ENCODE data around the gene BBS9. TPM values are rescaled to one million over a fixed set of nuclear protein-coding genes. Genes with fewer than 3 reads are reported as not detected.
A peak's percentile ranks its signal among the peaks of the same experiment; 100 is the strongest.
"Not testable (repeated sequence)": the region's sequence is repeated elsewhere in the genome, so short reads cannot be mapped to it uniquely, and the experiment has no call there.

Gene BBS9
- 1 to 10 TPM; 7.0 to 7.4 TPM for total RNA-seq

DNA sequence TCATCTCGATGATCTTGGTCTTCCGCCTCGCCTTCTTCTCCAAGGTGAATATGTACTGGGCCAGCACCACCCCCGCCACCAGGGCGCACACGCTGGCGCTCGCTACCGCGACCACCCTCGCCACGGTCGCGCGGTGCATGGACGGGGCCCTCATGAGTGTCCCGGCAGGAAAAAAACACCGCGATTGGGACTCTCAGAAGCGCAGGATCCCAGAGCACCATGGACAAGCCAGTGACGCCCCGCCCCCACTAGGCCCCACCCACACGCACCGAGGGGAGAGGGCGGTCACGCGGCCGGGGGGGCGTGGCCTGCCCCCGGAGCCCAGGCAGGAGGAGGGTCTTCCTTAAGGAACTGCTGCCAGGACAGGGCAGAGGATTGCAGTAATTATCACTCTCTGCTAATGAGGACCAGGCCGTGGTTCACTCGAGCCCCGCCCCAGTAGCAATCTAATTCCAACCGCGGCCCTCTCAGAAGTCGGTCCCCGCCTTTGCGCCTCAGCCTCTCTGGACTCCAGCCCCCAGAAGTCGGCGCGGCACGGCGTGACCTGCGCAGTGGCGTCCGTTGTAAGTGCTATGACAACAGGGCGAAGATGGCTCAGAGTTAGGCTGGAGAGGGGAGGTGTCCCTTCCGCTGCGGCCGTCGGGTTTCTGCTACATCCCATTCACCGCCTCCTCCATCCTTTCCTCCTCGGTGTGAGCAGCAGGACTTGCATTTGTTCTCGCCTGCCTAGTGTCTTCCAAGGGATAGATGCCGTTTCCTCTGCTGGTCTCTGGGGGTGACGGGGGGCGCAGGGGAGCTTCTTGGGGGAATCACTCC, at the start of gene BBS9:
TSS of gene BBS9 (plus strand) at position 575 of the 816 bp plus-strand sequence. CDS start 16,689 bp downstream, outside the sequence.
- DNase-seq, result peak; percentile 95
- no peaks in the 10 kb centered on the region for H3K9me3 Mint-ChIP-seq
- H3K4me1 Mint-ChIP-seq (ENCODE audit: low read depth), result peaks cover 21% of the 10 kb centered on the region
- peak within 1 kb of the TSS; percentile 72 for H3K27ac Mint-ChIP-seq
- H3K4me3 Mint-ChIP-seq, result peak within 1 kb of the TSS; percentile 93
- CTCF ChIA-PET, result interaction anchor here (0.5 to 0.8 kb wide), 2 partner anchors 10 to 21 kb away, joined by 3 to 5 read pairs; no protein-coding TSS in a partner anchor
- intact Hi-C loops (cut with micrococcal nuclease), result loop anchor here (1.0 to 2.0 kb wide), 7 partner anchors 20 to 639 kb away; partner anchors contain the start of genes AVL9, LSM5, NT5C3A and RP9
- peaks cover 2% of the 10 kb centered on the region for H3K36me3 Mint-ChIP-seq (ENCODE audit: low read depth)
- H3K27me3 Mint-ChIP-seq (ENCODE audit: low read depth), result no peaks in the 10 kb centered on the region

DNA sequence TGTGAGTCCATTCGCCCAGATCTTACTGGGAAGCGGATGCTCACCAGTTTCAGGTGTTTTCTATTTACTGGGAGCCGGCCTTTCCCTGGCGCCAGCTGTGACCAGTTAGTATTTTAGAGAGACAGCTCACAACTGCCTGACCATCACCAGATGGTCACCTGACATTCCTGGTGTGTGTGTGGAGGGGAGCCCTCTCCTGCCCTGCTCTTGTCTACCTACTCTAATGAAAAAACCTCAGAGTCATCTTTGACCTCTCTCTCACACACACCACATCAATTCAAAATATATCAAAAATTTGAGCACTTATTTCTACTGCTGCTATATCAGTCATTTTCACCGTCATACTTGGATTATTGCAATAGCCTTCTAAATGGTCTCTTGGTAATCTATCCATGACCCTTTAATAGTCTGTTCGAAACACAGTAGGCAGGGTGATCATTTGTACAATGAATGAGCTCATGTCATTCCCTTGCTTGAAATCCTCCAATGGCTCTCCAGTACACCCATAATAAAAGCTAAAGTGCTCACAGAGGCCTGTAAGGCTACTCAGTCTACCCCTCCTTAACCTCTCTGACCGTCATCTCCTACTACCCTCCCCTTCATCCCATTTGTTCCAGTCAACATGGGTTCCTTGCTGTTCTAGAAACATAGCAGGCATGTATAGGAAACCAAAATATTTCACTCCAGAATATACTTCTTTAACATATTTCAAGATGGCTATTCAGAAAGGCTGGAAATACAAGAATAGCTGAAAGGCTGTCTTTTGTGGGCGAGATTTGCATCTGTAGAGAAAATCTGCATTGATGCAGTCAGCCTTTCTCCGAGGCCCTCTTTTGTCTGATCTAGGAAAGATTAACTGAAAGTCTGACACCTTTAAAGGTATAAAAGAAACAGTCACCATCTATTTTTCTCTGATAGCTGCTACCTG, 49.3 kb upstream of the BBS9 start:
- peaks cover 12% of the 10 kb centered on the region for H3K4me1 Mint-ChIP-seq (ENCODE audit: low read depth)
- no peaks in the 10 kb centered on the region for H3K9me3 Mint-ChIP-seq
- intact Hi-C loops (cut with micrococcal nuclease), result no loop called here
- H3K27ac Mint-ChIP-seq, result no peak overlapping the region
- no peaks in the 10 kb centered on the region for H3K27me3 Mint-ChIP-seq (ENCODE audit: low read depth)
- no peak overlapping the region for H3K4me3 Mint-ChIP-seq
- DNase-seq, result no peak
- no peaks in the 10 kb centered on the region for H3K36me3 Mint-ChIP-seq (ENCODE audit: low read depth)
- CTCF ChIA-PET, result interaction anchor here (0.6 kb wide), 1 partner anchor 12 kb away, joined by 5 read pairs; no protein-coding TSS in a partner anchor

DNA sequence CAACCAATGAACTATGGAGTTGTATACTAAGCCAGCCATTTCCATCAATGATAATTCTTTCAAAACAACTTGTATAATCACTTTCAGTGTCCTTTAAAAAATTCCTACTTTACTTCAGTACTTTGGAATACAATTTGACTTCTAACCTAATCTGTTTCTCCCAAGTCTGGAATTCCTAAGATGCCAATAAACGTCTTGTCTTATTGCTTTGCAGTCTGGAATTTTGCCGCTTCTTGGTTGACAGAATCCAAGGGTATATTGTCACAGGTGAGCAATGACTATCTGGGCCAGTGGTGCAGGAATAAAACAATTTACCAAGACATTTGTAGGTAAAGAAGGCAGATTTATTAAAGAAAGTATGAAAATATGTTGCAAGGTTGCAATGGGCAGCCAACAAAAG, 42.0 kb upstream of the BBS9 start:
- no peaks in the 10 kb centered on the region for H3K4me1 Mint-ChIP-seq (ENCODE audit: low read depth)
- H3K27ac Mint-ChIP-seq, result no peak overlapping the region
- intact Hi-C loops (cut with micrococcal nuclease), result no loop called here
- no peak overlapping the region for H3K4me3 Mint-ChIP-seq
- no peaks in the 10 kb centered on the region for H3K27me3 Mint-ChIP-seq (ENCODE audit: low read depth)
- H3K36me3 Mint-ChIP-seq (ENCODE audit: low read depth), result no peaks in the 10 kb centered on the region
- no peak for DNase-seq
- peaks cover 1% of the 10 kb centered on the region for H3K9me3 Mint-ChIP-seq
- CTCF ChIA-PET, result no interaction called here

- Mint-ChIP-seq H3K4me1 (ENCODE audit: low read depth) (no peaks in the 10 kb centered on the region), H3K9me3 (peaks cover 1% of the 10 kb centered on the region), H3K36me3 (ENCODE audit: low read depth) (no peaks in the 10 kb centered on the region), H3K27ac (no peak overlapping the region), H3K4me3 (no peak overlapping the region), H3K27me3 (ENCODE audit: low read depth) (no peaks in the 10 kb centered on the region)
- DNase-seq, result no peak
- CTCF ChIA-PET, result interaction anchor here (0.5 kb wide), 1 partner anchor 80 kb away, joined by 3 read pairs; no protein-coding TSS in a partner anchor
- intact Hi-C loops (cut with micrococcal nuclease), result no loop called here
These were observed 41.5 kb upstream of the BBS9 start for GRCh38 chr7:33087858-33088257.

DNA sequence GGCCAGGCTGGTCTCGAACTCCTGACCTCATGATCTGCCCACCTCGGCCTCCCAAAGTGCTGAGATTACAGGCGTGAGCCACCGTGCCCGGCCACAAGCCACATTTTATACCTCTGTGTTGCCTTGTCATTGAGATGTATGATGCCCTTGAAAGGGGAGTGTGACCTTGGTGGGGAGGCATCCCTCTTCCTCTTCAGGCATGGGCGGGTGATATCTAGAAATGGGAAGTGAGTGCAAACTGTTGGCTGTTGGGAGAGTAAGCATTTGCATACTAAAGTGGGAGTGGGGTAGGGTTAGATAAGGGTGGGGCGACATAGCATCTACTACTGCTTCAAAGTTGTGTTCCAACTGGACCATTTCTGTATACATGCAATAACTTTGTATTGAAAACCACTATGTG, 40.2 kb upstream of the BBS9 start:
- H3K27ac Mint-ChIP-seq, result no peak overlapping the region
- no peak for DNase-seq
- no peaks in the 10 kb centered on the region for H3K36me3 Mint-ChIP-seq (ENCODE audit: low read depth)
- CTCF ChIA-PET, result no interaction called here
- H3K4me1 Mint-ChIP-seq (ENCODE audit: low read depth), result no peaks in the 10 kb centered on the region
- no peaks in the 10 kb centered on the region for H3K27me3 Mint-ChIP-seq (ENCODE audit: low read depth)
- no peak overlapping the region for H3K4me3 Mint-ChIP-seq
- intact Hi-C loops (cut with micrococcal nuclease), result no loop called here
- peaks cover 1% of the 10 kb centered on the region for H3K9me3 Mint-ChIP-seq

DNA sequence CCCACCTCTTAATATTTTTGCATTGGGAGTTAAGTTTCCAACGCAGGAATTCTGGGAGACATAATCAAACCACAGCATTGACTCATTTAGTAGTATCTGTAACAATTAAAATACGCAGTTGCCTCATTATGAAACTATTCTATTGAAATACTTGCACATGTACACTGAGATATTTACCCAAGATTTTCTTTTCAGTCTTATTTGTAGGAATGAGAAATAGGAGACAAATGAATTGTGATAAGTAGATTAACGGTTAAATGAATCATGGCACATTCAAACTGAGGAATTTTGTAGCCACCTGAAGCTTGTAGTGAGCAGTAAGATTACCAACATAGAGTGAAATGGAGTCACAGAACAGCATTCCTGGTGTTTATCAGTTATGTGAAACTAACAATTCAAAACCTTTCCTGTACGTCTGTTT, 38.2 kb upstream of the BBS9 start:
- no peak overlapping the region for H3K4me3 Mint-ChIP-seq
- H3K4me1 Mint-ChIP-seq (ENCODE audit: low read depth), result no peaks in the 10 kb centered on the region
- no peak for DNase-seq
- no peaks in the 10 kb centered on the region for H3K27me3 Mint-ChIP-seq (ENCODE audit: low read depth)
- peaks cover 1% of the 10 kb centered on the region for H3K9me3 Mint-ChIP-seq
- H3K27ac Mint-ChIP-seq, result no peak overlapping the region
- CTCF ChIA-PET, result no interaction called here
- intact Hi-C loops (cut with micrococcal nuclease), result no loop called here
- H3K36me3 Mint-ChIP-seq (ENCODE audit: low read depth), result peaks cover 5% of the 10 kb centered on the region

- H3K4me3 Mint-ChIP-seq, result no peak overlapping the region
- H3K4me1 Mint-ChIP-seq (ENCODE audit: low read depth), result no peaks in the 10 kb centered on the region
- no peak overlapping the region for H3K27ac Mint-ChIP-seq
- CTCF ChIA-PET, result interaction anchor here (1.3 kb wide), 1 partner anchor 245 kb away, joined by 4 read pairs; no protein-coding TSS in a partner anchor
- H3K27me3 Mint-ChIP-seq (ENCODE audit: low read depth), result no peaks in the 10 kb centered on the region
- no peaks in the 10 kb centered on the region for H3K9me3 Mint-ChIP-seq
- no peak for DNase-seq
- peaks cover 5% of the 10 kb centered on the region for H3K36me3 Mint-ChIP-seq (ENCODE audit: low read depth)
- intact Hi-C loops (cut with micrococcal nuclease), result no loop called here
These were observed 37.6 kb upstream of the BBS9 start for GRCh38 chr7:33091641-33092191.

DNA sequence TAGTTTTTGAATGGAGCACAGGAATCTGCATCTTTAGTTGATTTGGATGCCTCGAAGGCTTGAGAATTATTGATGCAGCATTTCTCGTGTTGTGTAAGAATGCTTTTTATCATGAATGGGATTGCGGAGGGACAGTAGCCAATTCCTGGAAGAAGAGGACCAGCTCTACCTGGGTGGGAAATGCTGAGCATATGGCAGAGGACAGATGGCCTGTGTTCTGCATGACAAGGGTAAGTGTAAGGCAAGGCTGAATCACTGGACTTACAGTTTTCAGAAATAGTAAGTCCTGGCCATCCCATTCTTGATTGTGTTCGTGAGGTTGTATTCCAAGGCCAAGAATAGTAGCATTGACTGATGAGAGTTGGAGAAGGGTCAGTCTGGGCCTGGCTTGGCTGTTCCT, 36.1 kb upstream of the BBS9 start:
- DNase-seq, result no peak
- Mint-ChIP-seq H3K4me1 (ENCODE audit: low read depth) (no peaks in the 10 kb centered on the region), H3K9me3 (no peaks in the 10 kb centered on the region), H3K4me3 (no peak overlapping the region), H3K27me3 (ENCODE audit: low read depth) (no peaks in the 10 kb centered on the region), H3K27ac (no peak overlapping the region), H3K36me3 (ENCODE audit: low read depth) (peaks cover 12% of the 10 kb centered on the region)
- CTCF ChIA-PET, result interaction anchor here (1.3 kb wide), 1 partner anchor 247 kb away, joined by 4 read pairs; no protein-coding TSS in a partner anchor
- intact Hi-C loops (cut with micrococcal nuclease), result no loop called here

DNA sequence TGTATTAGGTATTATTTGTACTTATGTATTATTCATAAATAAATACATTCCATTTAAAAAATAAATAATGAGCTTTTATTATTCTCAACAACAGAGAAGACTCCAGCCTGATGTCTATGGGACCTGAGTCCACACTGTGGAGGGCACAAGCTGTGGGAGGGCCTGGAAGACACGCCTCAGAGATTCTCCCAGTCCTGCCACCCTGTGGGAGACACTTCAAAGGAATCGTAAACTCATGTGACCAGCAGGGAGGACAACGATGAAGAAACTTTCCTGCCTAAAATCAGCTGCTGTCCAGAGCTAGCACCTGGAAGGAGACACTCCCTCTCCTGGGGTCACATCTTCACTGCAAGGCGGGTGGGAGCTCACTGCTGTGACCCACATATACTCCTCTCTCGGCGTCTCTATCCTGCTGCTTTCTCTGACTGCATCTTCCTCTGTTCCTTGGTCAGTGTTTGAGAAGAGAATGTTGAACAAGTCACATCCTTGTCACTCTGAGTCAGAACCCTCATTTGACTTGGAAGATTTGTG, 34.6 kb upstream of the BBS9 start:
- H3K4me1 Mint-ChIP-seq (ENCODE audit: low read depth); H3K27ac Mint-ChIP-seq; H3K4me3 Mint-ChIP-seq; H3K27me3 Mint-ChIP-seq (ENCODE audit: low read depth); H3K9me3 Mint-ChIP-seq; DNase-seq; intact Hi-C loops (cut with micrococcal nuclease); CTCF ChIA-PET: not testable (repeated sequence)
- H3K36me3 Mint-ChIP-seq (ENCODE audit: low read depth), result peaks cover 17% of the 10 kb centered on the region

- CTCF ChIA-PET, result interaction anchor here (3.1 kb wide), 1 partner anchor 9 kb away, joined by 20 read pairs; the partner anchor contains the start of gene RP9
- intact Hi-C loops (cut with micrococcal nuclease), result no loop called here
- DNase-seq, result no peak
- Mint-ChIP-seq H3K4me3 (no peak overlapping the region), H3K9me3 (no peaks in the 10 kb centered on the region), H3K27ac (no peak overlapping the region), H3K4me1 (ENCODE audit: low read depth) (peaks cover 3% of the 10 kb centered on the region), H3K27me3 (ENCODE audit: low read depth) (no peaks in the 10 kb centered on the region), H3K36me3 (ENCODE audit: low read depth) (peaks cover 21% of the 10 kb centered on the region)
These were observed 30.0 kb upstream of the BBS9 start for GRCh38 chr7:33099154-33099940.

GRCh38 chr7:33100770-33101169, 28.6 kb upstream of the BBS9 start:
- Mint-ChIP-seq H3K36me3 (ENCODE audit: low read depth) (peaks cover 17% of the 10 kb centered on the region), H3K9me3 (no peaks in the 10 kb centered on the region), H3K4me3 (no peak overlapping the region), H3K27ac (no peak overlapping the region), H3K27me3 (ENCODE audit: low read depth) (no peaks in the 10 kb centered on the region), H3K4me1 (ENCODE audit: low read depth) (peaks cover 9% of the 10 kb centered on the region)
- intact Hi-C loops (cut with micrococcal nuclease), result no loop called here
- CTCF ChIA-PET, result interaction anchor here (0.7 to 1.3 kb wide), 2 partner anchors 26 to 201 kb away, joined by 3 read pairs; no protein-coding TSS in a partner anchor
- no peak for DNase-seq
